GM12878 (cell line): ENCODE measurements around the gene WIPF2. TPM values are rescaled to one million over a fixed set of nuclear protein-coding genes. Genes with fewer than 3 reads are reported as not detected.

Experiments used
- E2F8 ChIP-seq: fragments of 450-650 bp; IDR thresholded peaks from 2 replicates; pipeline ENCODE4 v1.6.1; 2018; ENCODE audit warnings: mild to moderate bottlenecking, low read depth, moderate library complexity; ENCODE audit not compliant: partially characterized antibody
- ESRRA ChIP-seq: IDR thresholded peaks from 2 replicates; pipeline ENCODE4 v1.6.1; 2012; ENCODE audit warnings: mild to moderate bottlenecking, low read length, improper control_type of control experiment
- FOXK2 ChIP-seq: fragments of 450-650 bp; IDR thresholded peaks from 2 replicates; pipeline ENCODE4 v1.6.1; 2017; ENCODE audit warnings: mild to moderate bottlenecking, moderate library complexity
- GABPA ChIP-seq: IDR thresholded peaks from 2 replicates; pipeline ENCODE4 v1.6.1; 2014; ENCODE audit warnings: antibody characterized with exemption, low read depth, mild to moderate bottlenecking, inconsistent platforms
- HDAC6 ChIP-seq: fragments of 200-600 bp; sonication (generic); IDR thresholded peaks from one replicate; pipeline ENCODE4 v1.8.0; 2017; ENCODE audit warnings: antibody characterized with exemption; ENCODE audit not compliant: unreplicated experiment
- IKZF2 ChIP-seq, 2 experiments: fragments of 450-650 bp; IDR thresholded peaks; 2 replicates each; pipeline ENCODE4 v1.6.1; 2017; ENCODE audit warnings: mild to moderate bottlenecking in 2 of 2, moderate library complexity in 2 of 2
- IRF5 ChIP-seq: fragments of 450-650 bp; IDR thresholded peaks from 2 replicates; pipeline ENCODE4 v1.6.1; 2017; ENCODE audit warnings: borderline replicate concordance
- JUNB ChIP-seq: IDR thresholded peaks from 2 replicates; pipeline ENCODE4 v1.6.1; 2016; ENCODE audit warnings: antibody characterized with exemption, mild to moderate bottlenecking
- MAX ChIP-seq: IDR thresholded peaks from 2 replicates; pipeline ENCODE4 v1.6.1; 2012; ENCODE audit warnings: low read depth, low read length, improper control_type of control experiment
- MTA3 ChIP-seq: IDR thresholded peaks from 2 replicates; pipeline ENCODE4 v1.6.1; 2012; ENCODE audit warnings: low read length, inconsistent platforms, borderline replicate concordance
- MYC ChIP-seq: IDR thresholded peaks from 2 replicates; pipeline ENCODE4 v1.6.1; 2011; ENCODE audit warnings: mild to moderate bottlenecking, low read length, moderate library complexity, inconsistent platforms; ENCODE audit not compliant: insufficient read depth, insufficient replicate concordance, insufficient read length, severe bottlenecking
- NFYB ChIP-seq: IDR thresholded peaks from 2 replicates; pipeline ENCODE4 v1.6.1; 2011; ENCODE audit warnings: low read depth, mild to moderate bottlenecking, low read length, improper control_type of control experiment, moderate library complexity; ENCODE audit not compliant: insufficient read depth
- NR2C2 ChIP-seq: IDR thresholded peaks from 2 replicates; pipeline ENCODE4 v1.6.1; 2011; ENCODE audit warnings: borderline replicate concordance, low read depth; ENCODE audit not compliant: control insufficient read depth, insufficient read length
- NR2F1 ChIP-seq: fragments of 450-650 bp; conservative IDR thresholded peaks from 2 replicates; pipeline ENCODE4 v1.6.1; 2017; ENCODE audit warnings: mild to moderate bottlenecking
- RAD21 ChIP-seq: IDR thresholded peaks from 2 replicates; pipeline ENCODE4 v1.6.1; 2011; ENCODE audit warnings: mild to moderate bottlenecking, low read depth, low read length, moderate library complexity; ENCODE audit not compliant: insufficient read depth
- RELB ChIP-seq: fragments of 450-650 bp; IDR thresholded peaks from 2 replicates; pipeline ENCODE4 v1.6.1; 2017; ENCODE audit warnings: low read depth, mild to moderate bottlenecking, moderate library complexity
- RUNX3 ChIP-seq: IDR thresholded peaks from 2 replicates; pipeline ENCODE4 v1.6.1; 2012; ENCODE audit warnings: low read length, inconsistent platforms
- SIN3A ChIP-seq: IDR thresholded peaks from 2 replicates; pipeline ENCODE4 v1.6.1; 2012; ENCODE audit warnings: low read depth, low read length, improper control_type of control experiment
- SPI1 ChIP-seq: IDR thresholded peaks from 2 replicates; pipeline ENCODE4 v1.6.1; 2011; ENCODE audit warnings: low read depth, mild to moderate bottlenecking, low read length, moderate library complexity, borderline replicate concordance; ENCODE audit not compliant: insufficient read depth
- SUPT20H ChIP-seq: IDR thresholded peaks from 2 replicates; pipeline ENCODE4 v1.6.1; 2011; ENCODE audit warnings: low read depth, mild to moderate bottlenecking, low read length, moderate library complexity, borderline replicate concordance; ENCODE audit not compliant: control insufficient read depth
- SUZ12 ChIP-seq: fragments of 200-600 bp; sonication (generic); IDR thresholded peaks from one replicate; pipeline ENCODE4 v1.6.1; 2018; ENCODE audit warnings: antibody characterized with exemption, mild to moderate bottlenecking; ENCODE audit not compliant: unreplicated experiment
- ZNF207 ChIP-seq: fragments of 450-650 bp; IDR thresholded peaks from 2 replicates; pipeline ENCODE4 v1.6.1; 2014; ENCODE audit warnings: antibody characterized with exemption, mild to moderate bottlenecking, borderline replicate concordance
- ZNF622 ChIP-seq: fragments of 450-650 bp; IDR thresholded peaks from 2 replicates; pipeline ENCODE4 v1.6.1; 2017; ENCODE audit warnings: mild to moderate bottlenecking, inconsistent platforms
- polyA plus RNA-seq, 11 experiments: library from polyadenylated mRNA; depleted of rRNA in 4 of 11; unstranded in 6 of 11; stranded (reverse) in 5 of 11; fragments of >200 nt; fragmentation: Nextera tagmentation in 4 of 11; fragmentation: Illumina TruSeq in 1 of 11; extraction: Ambion mirVana in 4 of 11; extraction: Trizol in 1 of 11; gene quantifications; 1 replicate in 1 of 11; 2 replicates in 10 of 11; pipeline versions ENCODE4 v1.2.1 to v1.2.3, GENCODE V29; 2011 to 2016; ENCODE audit warnings: inconsistent platforms in 2 of 11, missing spikeins in 2 of 11, low read depth in 1 of 11
- total RNA-seq, 4 experiments: library from RNA; depleted of rRNA in 3 of 4; stranded (reverse); fragments of >200 nt in 3 of 4; fragmentation: Illumina TruSeq in 1 of 4; extraction: Trizol in 1 of 4; gene quantifications; 2 replicates each; pipeline versions ENCODE4 v1.2.1 to v1.2.3, GENCODE V29; 2013 to 2021

WIPF2 gene
- total and polyA plus RNA-seq, 10 of the 15 experiments (the other 5 are each of a cell fraction or from before 2014, with no cell fraction given) = 4.2 to 20.8 (median 7.1) TPM

DNA sequence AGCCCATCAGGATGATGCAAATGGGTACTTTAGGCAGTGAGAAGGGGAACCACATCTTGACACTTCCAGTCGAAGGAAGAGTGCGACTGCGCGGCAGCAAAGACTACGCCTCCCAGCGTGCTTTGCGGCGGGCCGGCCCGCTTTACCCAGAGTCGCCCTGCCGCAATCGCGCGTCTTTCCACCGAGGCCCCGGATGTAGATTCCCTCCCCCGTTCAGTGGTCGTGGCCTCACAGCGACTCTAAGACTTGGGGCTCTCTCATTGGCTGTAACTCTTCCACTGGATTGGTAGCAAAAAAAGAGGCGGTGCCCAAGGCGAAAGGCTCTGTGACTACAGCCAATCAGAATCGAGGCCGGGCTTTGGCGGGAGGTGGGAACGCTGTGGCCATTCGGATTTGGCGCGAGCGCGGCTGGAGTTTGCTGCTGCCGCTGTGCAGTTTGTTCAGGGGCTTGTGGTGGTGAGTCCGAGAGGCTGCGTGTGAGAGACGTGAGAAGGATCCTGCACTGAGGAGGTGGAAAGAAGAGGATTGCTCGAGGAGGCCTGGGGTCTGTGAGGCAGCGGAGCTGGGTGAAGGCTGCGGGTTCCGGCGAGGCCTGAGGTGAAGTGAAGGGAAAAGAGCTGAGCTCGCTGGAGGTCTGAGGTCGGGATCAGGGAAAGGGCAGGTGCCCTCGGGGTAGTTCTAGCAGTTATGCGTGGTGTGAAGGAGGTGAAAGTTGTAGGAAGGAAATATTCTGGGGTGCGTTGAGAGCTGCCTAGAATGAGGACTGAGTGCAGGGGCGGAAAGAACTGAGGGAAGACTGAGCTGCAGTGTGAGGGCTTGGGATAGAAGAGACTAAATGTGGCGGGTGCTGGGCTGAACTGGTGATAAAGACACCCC lies 68.6 kb downstream of the WIPF2 start, which contains the start of gene CDC6 (continued):
- TF ChIP-seq RELB (peak; percentile 84), SUPT20H (no peak), NR2F1 (no peak), NR2C2 (no peak), RUNX3 (peak; percentile 63; the same call in 1 of the 2 replicates), MYC (no peak), MAX (peak; percentile 76), GABPA (no peak; the same call in 1 of the 2 replicates), NFYB (peak; percentile 99), SUZ12 (no peak), ZNF622 (no peak), HDAC6 (no peak), FOXK2 (peak; percentile 58), RAD21 (no peak), MTA3 (no peak), SIN3A (peak; percentile 100), E2F8 (peak; percentile 99), IRF5 (no peak), ESRRA (no peak), IKZF2 (IDR thresholded peaks at IDR 0.05) (no peak), SPI1 (no peak), ZNF207 (no peak), JUNB (no peak)
